ENCODE results near the gene CYYR1.

GRCh38 chr21:26546446-26547097 lies 26.5 kb downstream of the CYYR1 start:
- TF ChIP-seq CTCF (IDR thresholded peaks at IDR 0.05; ENCODE audit: poor library complexity, severe bottlenecking) (no peak), SMC3 (conservative IDR thresholded peaks at IDR 0.05; ENCODE audit: poor library complexity) (no peak)

All from neural cell (in vitro differentiated cells).